Measurements from ENCODE around the gene NUCB2.

NUCB2 gene

DNA sequence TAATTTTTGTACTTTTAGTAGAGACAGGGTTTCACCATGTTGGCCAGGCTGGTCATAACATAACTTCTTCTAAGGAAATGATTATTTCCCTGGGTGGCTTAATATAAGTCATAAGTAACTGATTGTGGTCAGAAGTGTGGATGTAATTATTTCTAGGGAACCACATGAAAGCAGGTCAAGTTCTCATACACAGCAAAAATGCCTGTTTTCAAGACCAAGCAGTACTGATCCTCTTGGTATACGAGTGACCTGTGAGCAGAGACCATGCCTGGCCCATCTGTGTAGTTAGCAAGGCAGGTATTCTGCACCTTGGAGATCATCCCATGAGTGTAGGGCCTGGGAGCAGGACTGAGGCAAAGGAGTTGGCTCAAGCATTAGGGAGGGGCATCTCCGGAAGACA is 32.5 kb upstream of the NUCB2 start:
- H3K27me3 ChIP-seq (ENCODE audit: low read depth, low read length): peaks cover 55% of the 10 kb centered on the region
- H3K79me2 ChIP-seq (ENCODE audit: low read length): no peaks in the 10 kb centered on the region
- H3K4me3 ChIP-seq (ENCODE audit: low read length): no peak overlapping the region
- H3K9ac ChIP-seq (ENCODE audit: low read length): no peak overlapping the region
- 0 out of 2 replicates have a peak, but pooled peaks cover 3% of the 10 kb centered on the region for H3K4me1 ChIP-seq (ENCODE audit: low read length)
- no peak overlapping the region for H3K27ac ChIP-seq (ENCODE audit: low read length)
- H3K4me2 ChIP-seq (ENCODE audit: low read length): no peak overlapping the region
- H3K9me3 ChIP-seq (ENCODE audit: insufficient read depth, low read length): no peaks in the 10 kb centered on the region
- TF ChIP-seq EZH2phosphoT487 (IDR thresholded peaks at IDR 0.05; ENCODE audit: low read depth) (no peak), CTCF (IDR thresholded peaks at IDR 0.05; ENCODE audit: low read depth, low read length) (no peak)
- peaks cover 13% of the 10 kb centered on the region; the same call in 1 of the 2 replicates for H4K20me1 ChIP-seq (ENCODE audit: insufficient read depth, low read length)
- H3K36me3 ChIP-seq (replicated peaks; ENCODE audit: low read depth, low read length): no peaks in the 10 kb centered on the region
- no peak overlapping the region for H2AFZ ChIP-seq (ENCODE audit: low read depth, low read length)

DNA sequence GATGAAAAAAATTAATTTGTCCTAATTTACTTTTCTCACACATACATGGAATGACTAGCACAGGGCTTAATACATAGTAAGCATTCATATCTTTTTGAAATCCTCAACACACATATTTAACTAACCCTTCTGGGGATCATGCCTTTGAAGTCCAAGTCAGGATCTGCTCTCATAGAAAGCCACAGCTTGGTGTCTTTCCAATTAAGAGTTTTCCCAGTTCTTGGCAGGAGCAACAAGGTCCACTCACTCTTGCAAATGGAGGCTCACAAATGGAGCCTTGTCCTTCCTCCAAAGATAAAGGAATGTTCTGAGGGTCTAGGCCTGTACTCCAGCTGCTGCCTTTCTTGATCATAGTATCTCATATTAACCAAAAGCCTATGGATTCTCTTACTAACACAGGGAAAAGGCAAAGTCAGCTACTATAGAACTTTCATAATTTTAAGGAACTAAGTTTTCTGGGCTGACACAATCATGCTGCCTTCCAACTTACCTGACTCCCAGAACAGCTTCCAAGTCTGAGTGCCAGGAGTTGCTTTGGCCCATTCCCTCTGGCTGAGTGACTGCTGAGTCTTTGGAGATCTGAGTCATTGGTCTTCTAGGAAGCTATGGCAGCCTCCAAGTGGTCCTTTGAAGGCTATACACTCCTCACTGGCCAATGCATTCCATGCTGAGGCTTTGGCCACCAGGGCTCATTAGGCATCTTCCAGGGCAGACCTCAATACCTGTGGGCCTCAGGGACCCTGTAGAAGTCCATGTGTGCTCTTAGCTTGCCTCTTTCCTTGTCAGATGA is 25.8 kb upstream of the NUCB2 start:
- TF ChIP-seq CTCF (IDR thresholded peaks at IDR 0.05; ENCODE audit: low read depth, low read length): no peak
- TF ChIP-seq EZH2phosphoT487 (IDR thresholded peaks at IDR 0.05; ENCODE audit: low read depth): no peak
- peaks cover 31% of the 10 kb centered on the region for H3K27me3 ChIP-seq (ENCODE audit: low read depth, low read length)
- H3K36me3 ChIP-seq (replicated peaks; ENCODE audit: low read depth, low read length): no peaks in the 10 kb centered on the region
- no peak overlapping the region for H2AFZ ChIP-seq (ENCODE audit: low read depth, low read length)
- H3K27ac ChIP-seq (ENCODE audit: low read length): no peak overlapping the region
- H3K9ac ChIP-seq (ENCODE audit: low read length): no peak overlapping the region
- no peaks in the 10 kb centered on the region for H3K79me2 ChIP-seq (ENCODE audit: low read length)
- H3K4me3 ChIP-seq (ENCODE audit: low read length): no peak overlapping the region
- no peaks in the 10 kb centered on the region for H3K4me1 ChIP-seq (ENCODE audit: low read length)
- no peak overlapping the region for H3K4me2 ChIP-seq (ENCODE audit: low read length)
- H4K20me1 ChIP-seq (ENCODE audit: insufficient read depth, low read length): no peaks in the 10 kb centered on the region
- no peaks in the 10 kb centered on the region for H3K9me3 ChIP-seq (ENCODE audit: insufficient read depth, low read length)

GRCh38 chr11:17252704-17253103 is 23.8 kb upstream of the NUCB2 start:
- Histone ChIP-seq H3K27ac (ENCODE audit: low read length) (no peak overlapping the region), H2AFZ (ENCODE audit: low read depth, low read length) (no peak overlapping the region), H3K27me3 (ENCODE audit: low read depth, low read length) (peaks cover 44% of the 10 kb centered on the region), H4K20me1 (ENCODE audit: insufficient read depth, low read length) (no peaks in the 10 kb centered on the region), H3K9ac (ENCODE audit: low read length) (no peak overlapping the region), H3K36me3 (replicated peaks; ENCODE audit: low read depth, low read length) (no peaks in the 10 kb centered on the region), H3K4me2 (ENCODE audit: low read length) (no peak overlapping the region), H3K79me2 (ENCODE audit: low read length) (no peaks in the 10 kb centered on the region), H3K4me1 (ENCODE audit: low read length) (no peaks in the 10 kb centered on the region), H3K4me3 (ENCODE audit: low read length) (no peak overlapping the region), H3K9me3 (ENCODE audit: insufficient read depth, low read length) (no peaks in the 10 kb centered on the region)
- TF ChIP-seq EZH2phosphoT487 (IDR thresholded peaks at IDR 0.05; ENCODE audit: low read depth): no peak
- TF ChIP-seq CTCF (IDR thresholded peaks at IDR 0.05; ENCODE audit: low read depth, low read length): no peak

DNA sequence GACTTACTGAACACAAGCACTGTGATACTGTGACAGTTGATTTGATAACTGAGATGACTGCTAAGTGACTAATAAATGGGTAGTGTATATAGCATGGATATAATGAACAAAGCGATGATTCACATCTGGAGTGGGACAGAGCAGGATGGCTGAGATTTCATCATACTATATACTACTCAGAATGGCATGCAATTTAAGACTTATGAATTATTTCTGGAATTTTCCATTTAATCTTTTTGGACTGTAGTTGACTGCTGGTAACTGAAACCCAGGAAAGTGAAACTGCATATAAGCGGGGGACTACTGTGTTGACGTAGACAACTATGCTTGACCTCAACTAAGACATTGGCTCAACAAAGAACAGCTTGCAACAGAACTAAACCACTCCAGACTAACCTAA is 20.0 kb upstream of the NUCB2 start:
- Histone ChIP-seq H3K4me3 (ENCODE audit: low read length) (no peak overlapping the region), H3K79me2 (ENCODE audit: low read length) (no peaks in the 10 kb centered on the region), H3K36me3 (replicated peaks; ENCODE audit: low read depth, low read length) (no peaks in the 10 kb centered on the region), H3K9me3 (ENCODE audit: insufficient read depth, low read length) (no peaks in the 10 kb centered on the region), H3K4me2 (ENCODE audit: low read length) (no peak overlapping the region), H3K4me1 (ENCODE audit: low read length) (no peaks in the 10 kb centered on the region), H3K27me3 (ENCODE audit: low read depth, low read length) (peaks cover 37% of the 10 kb centered on the region), H2AFZ (ENCODE audit: low read depth, low read length) (no peak overlapping the region), H3K9ac (ENCODE audit: low read length) (no peak overlapping the region), H3K27ac (ENCODE audit: low read length) (no peak overlapping the region), H4K20me1 (ENCODE audit: insufficient read depth, low read length) (no peaks in the 10 kb centered on the region)
- TF ChIP-seq EZH2phosphoT487 (IDR thresholded peaks at IDR 0.05; ENCODE audit: low read depth): no peak
- TF ChIP-seq CTCF (IDR thresholded peaks at IDR 0.05; ENCODE audit: low read depth, low read length): no peak

Measured in OCI-LY3 (cell line).